Mucosa of descending colon (tissue), 3 donors: Measurements from ENCODE around the gene ZNF764. TPM values are rescaled to one million over a fixed set of nuclear protein-coding genes. Genes with fewer than 3 reads are reported as not detected.

Experiments used
- ATAC-seq: fragments of 200-7000 bp; cut with Tn5 transposase; one replicate; pipeline ENCODE4 v1.9.1; 2020; ENCODE audit warnings: mild to moderate bottlenecking, moderate library complexity
- DNase-seq, 3 donors: peaks; one replicate each; pipeline ENCODE4 v3.0.0-alpha.2; 2020
- H3K36me3 ChIP-seq: fragments of 200-600 bp; one replicate; pipeline ENCODE4 v1.8.0; 2021; ENCODE audit warnings: low read depth, mild to moderate bottlenecking
- H3K4me1 ChIP-seq: fragments of 200-600 bp; one replicate; pipeline ENCODE4 v1.8.0; 2021; ENCODE audit warnings: low read depth, mild to moderate bottlenecking
- H3K4me3 ChIP-seq: fragments of 200-600 bp; one replicate; pipeline ENCODE4 v1.8.0; 2021; ENCODE audit warnings: mild to moderate bottlenecking
- H3K9me3 ChIP-seq: fragments of 200-600 bp; one replicate; pipeline ENCODE4 v1.8.0; 2021; ENCODE audit warnings: mild to moderate bottlenecking
- CTCF ChIP-seq: fragments of 200-600 bp; IDR thresholded peaks from one replicate; pipeline ENCODE4 v1.8.0; 2022; ENCODE audit warnings: antibody characterized with exemption, mild to moderate bottlenecking
- intact Hi-C, 2 donors: fragments of 100-400 bp; cut with DNase I in 1 of 2; cut with micrococcal nuclease in 1 of 2; formaldehyde crosslinking; loops; one replicate each; pipeline versions ENCODE4 v1.11.0 to v1.11.1; 2022; cut with DNase I, micrococcal nuclease
- total RNA-seq, 3 donors: library from RNA; stranded (reverse); fragmentation: NEBNext Ultra II Directional in 2 of 3; extraction: Animal tissue kit (Norgen Biotek cat#: 25700) in 2 of 3; gene quantifications; one replicate each; pipeline versions ENCODE4 v1.2.1 to v1.2.4, GENCODE V29; 2021 to 2023
- donor health status: DM: no; HTN: no; CAD: no; lungs with moderate emphysema.
- donor health status: DM: no; HTN: no; CAD: no.
- donor health status: DM: no; HTN: yes; CAD: no.

Gene ZNF764
- total RNA-seq, 3 donors from 2014 or later, result 11.2 to 20.2 (median 12.7) TPM

- no peak for TF ChIP-seq CTCF
- intact Hi-C loops, result no loop called here
- Histone ChIP-seq H3K4me1 (peaks cover 27% of the 10 kb centered on the region), H3K4me3 (no peak overlapping the region), H3K9me3 (no peaks in the 10 kb centered on the region), H3K36me3 (no peaks in the 10 kb centered on the region)
- DNase-seq (no peak), ATAC-seq (no peak)
These were observed 11.1 kb upstream of the ZNF764 start for GRCh38 chr16:30569281-30569680.

- H3K9me3 ChIP-seq, result no peaks in the 10 kb centered on the region
- ATAC-seq (peak; percentile 18), DNase-seq (peak in 1 of 3 donors; percentile 14)
- peaks cover 27% of the 10 kb centered on the region for H3K4me1 ChIP-seq
- no peak for TF ChIP-seq CTCF
- intact Hi-C loops, result no loop called here
- H3K36me3 ChIP-seq, result no peaks in the 10 kb centered on the region
- no peak overlapping the region for H3K4me3 ChIP-seq
These were observed 9.9 kb upstream of the ZNF764 start for GRCh38 chr16:30567991-30568638.

DNA sequence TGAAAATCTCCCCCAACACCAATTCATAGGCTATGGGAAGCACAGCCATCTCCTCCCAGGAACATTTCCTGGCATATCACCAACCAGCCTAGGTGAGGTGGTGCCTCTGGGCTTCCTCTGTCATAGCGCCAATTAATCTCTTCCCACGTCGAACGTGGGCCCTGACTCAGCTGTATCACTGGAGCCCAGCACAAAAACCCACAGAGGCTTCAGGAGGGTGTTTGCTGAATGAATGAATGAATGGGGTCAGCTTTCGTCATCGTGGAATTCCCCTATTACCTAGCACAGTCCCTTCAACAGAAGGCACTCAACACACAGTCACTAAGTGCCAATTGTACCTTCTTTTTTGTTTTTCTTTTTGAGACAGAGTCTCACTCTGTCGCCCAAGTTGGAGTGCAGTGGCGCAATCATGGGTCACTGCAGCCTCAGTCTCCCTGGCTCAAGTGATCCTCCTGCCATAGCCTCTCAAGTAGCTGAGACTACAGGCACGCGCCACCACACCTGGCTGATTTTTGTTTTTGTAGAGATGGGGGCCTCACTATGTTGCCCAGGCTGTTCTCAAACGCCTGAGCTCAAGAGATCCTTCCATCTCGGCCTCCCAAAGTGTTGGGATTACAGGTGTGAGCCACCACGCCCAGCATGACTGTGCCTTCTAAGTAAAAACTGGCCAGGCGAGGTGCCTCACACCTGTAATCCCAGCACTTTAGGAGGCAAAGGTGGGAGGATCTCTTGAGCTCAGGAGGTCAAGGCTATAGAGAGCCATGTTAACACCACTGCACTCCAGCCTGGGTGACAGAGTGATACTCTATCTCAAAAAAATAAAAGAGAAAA is 9.2 kb upstream of the ZNF764 start:
- Histone ChIP-seq H3K9me3 (no peaks in the 10 kb centered on the region), H3K36me3 (no peaks in the 10 kb centered on the region), H3K4me1 (peaks cover 24% of the 10 kb centered on the region), H3K4me3 (no peak overlapping the region)
- TF ChIP-seq CTCF, result no peak
- ATAC-seq (no peak), DNase-seq (peak in 1 of 3 donors; percentile 31)
- intact Hi-C loops, result no loop called here

DNA sequence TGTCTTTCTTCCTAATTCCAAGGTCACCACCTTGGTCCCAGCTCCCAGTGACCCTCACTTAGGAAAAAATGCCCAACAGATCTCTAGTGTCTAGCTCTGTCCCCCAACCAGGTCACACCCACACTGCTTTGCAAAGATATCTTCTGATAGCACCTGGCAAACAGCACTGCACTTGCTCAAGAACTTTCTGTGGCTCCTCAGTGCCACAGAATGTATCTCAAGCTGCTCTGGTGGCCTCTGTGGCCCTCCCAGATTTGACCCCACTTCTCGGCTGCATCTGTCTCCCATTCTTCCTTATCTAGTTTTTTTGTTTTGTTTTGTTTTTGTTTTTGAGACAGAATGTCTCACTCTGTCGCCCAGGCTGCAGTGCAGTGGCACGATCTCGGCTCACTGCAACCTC is 8.4 kb upstream of the ZNF764 start:
- H3K4me1 ChIP-seq, result peaks cover 27% of the 10 kb centered on the region
- intact Hi-C loops, result no loop called here
- DNase-seq (no peak), ATAC-seq (no peak)
- no peak for TF ChIP-seq CTCF
- no peaks in the 10 kb centered on the region for H3K36me3 ChIP-seq
- no peak overlapping the region for H3K4me3 ChIP-seq
- H3K9me3 ChIP-seq, result no peaks in the 10 kb centered on the region

GRCh38 chr16:30565984-30566383 is 7.8 kb upstream of the ZNF764 start:
- DNase-seq (no peak), ATAC-seq (no peak)
- no peaks in the 10 kb centered on the region for H3K36me3 ChIP-seq
- H3K4me1 ChIP-seq, result peaks cover 27% of the 10 kb centered on the region
- no peaks in the 10 kb centered on the region for H3K9me3 ChIP-seq
- no peak overlapping the region for H3K4me3 ChIP-seq
- TF ChIP-seq CTCF, result no peak
- intact Hi-C loops, result no loop called here
